Activated naive CD8-positive, alpha-beta T cell treated with anti-CD3 and anti-CD28 coated beads, Interleukin-2, amount 50 U/mL, for 24 hours (primary cell): Measurements from ENCODE around the gene TPR.

ENCODE experiments used
- ATAC-seq: fragments of 150-1000 bp; cut with Tn5 transposase; one replicate; pipeline ENCODE4 v1.10.0; 2021
- DNase-seq: peaks from one replicate; pipeline ENCODE4 v3.0.0; 2021
- H3K27ac Mint-ChIP-seq: one replicate; pipeline ENCODE4 v1.8.0; 2021; ENCODE audit warnings: mild to moderate bottlenecking, mixed read lengths
- H3K27me3 Mint-ChIP-seq: one replicate; pipeline ENCODE4 v1.8.0; 2021; ENCODE audit warnings: mixed read lengths
- H3K36me3 Mint-ChIP-seq: one replicate; pipeline ENCODE4 v1.8.0; 2021; ENCODE audit warnings: low read depth, mixed read lengths
- H3K4me1 Mint-ChIP-seq: one replicate; pipeline ENCODE4 v1.8.0; 2021; ENCODE audit warnings: mixed read lengths
- H3K4me3 Mint-ChIP-seq: one replicate; pipeline ENCODE4 v1.8.0; 2021; ENCODE audit warnings: mild to moderate bottlenecking, moderate library complexity, mixed read lengths
- H3K9me3 Mint-ChIP-seq: one replicate; pipeline ENCODE4 v1.8.0; 2021; ENCODE audit warnings: mixed read lengths

TPR gene

GRCh38 chr1:186307445-186307844, 67.6 kb downstream of the TPR start:
- H3K36me3 Mint-ChIP-seq = peaks cover 18% of the 10 kb centered on the region
- ATAC-seq = no peak
- no peak overlapping the region for H3K4me3 Mint-ChIP-seq
- H3K9me3 Mint-ChIP-seq = no peaks in the 10 kb centered on the region
- H3K27me3 Mint-ChIP-seq = no peaks in the 10 kb centered on the region
- DNase-seq = no peak
- no peak overlapping the region for H3K27ac Mint-ChIP-seq
- H3K4me1 Mint-ChIP-seq = peaks cover 23% of the 10 kb centered on the region

GRCh38 chr1:186306533-186306932, 68.5 kb downstream of the TPR start:
- DNase-seq (no peak), ATAC-seq (no peak)
- Mint-ChIP-seq H3K4me3 (no peak overlapping the region), H3K36me3 (peaks cover 14% of the 10 kb centered on the region), H3K27me3 (no peaks in the 10 kb centered on the region), H3K4me1 (peaks cover 24% of the 10 kb centered on the region), H3K9me3 (no peaks in the 10 kb centered on the region), H3K27ac (peak overlapping the region; percentile 1)

GRCh38 chr1:186304982-186305949, 69.8 kb downstream of the TPR start:
- Mint-ChIP-seq H3K27me3 (no peaks in the 10 kb centered on the region), H3K27ac (no peak overlapping the region), H3K4me1 (peaks cover 27% of the 10 kb centered on the region), H3K4me3 (no peak overlapping the region), H3K9me3 (no peaks in the 10 kb centered on the region), H3K36me3 (peaks cover 4% of the 10 kb centered on the region)
- DNase-seq (no peak), ATAC-seq (no peak)

GRCh38 chr1:186303911-186304310, 71.1 kb downstream of the TPR start:
- no peaks in the 10 kb centered on the region for H3K36me3 Mint-ChIP-seq
- H3K27me3 Mint-ChIP-seq = no peaks in the 10 kb centered on the region
- no peak overlapping the region for H3K4me3 Mint-ChIP-seq
- no peaks in the 10 kb centered on the region for H3K9me3 Mint-ChIP-seq
- H3K4me1 Mint-ChIP-seq = peaks cover 32% of the 10 kb centered on the region
- no peak for ATAC-seq
- no peak for DNase-seq
- H3K27ac Mint-ChIP-seq = no peak overlapping the region

GRCh38 chr1:186302381-186302920, 72.6 kb downstream of the TPR start:
- no peaks in the 10 kb centered on the region for H3K9me3 Mint-ChIP-seq
- H3K4me1 Mint-ChIP-seq = peaks cover 32% of the 10 kb centered on the region
- no peaks in the 10 kb centered on the region for H3K36me3 Mint-ChIP-seq
- no peak for DNase-seq
- no peak overlapping the region for H3K27ac Mint-ChIP-seq
- no peak for ATAC-seq
- no peaks in the 10 kb centered on the region for H3K27me3 Mint-ChIP-seq
- no peak overlapping the region for H3K4me3 Mint-ChIP-seq

DNA sequence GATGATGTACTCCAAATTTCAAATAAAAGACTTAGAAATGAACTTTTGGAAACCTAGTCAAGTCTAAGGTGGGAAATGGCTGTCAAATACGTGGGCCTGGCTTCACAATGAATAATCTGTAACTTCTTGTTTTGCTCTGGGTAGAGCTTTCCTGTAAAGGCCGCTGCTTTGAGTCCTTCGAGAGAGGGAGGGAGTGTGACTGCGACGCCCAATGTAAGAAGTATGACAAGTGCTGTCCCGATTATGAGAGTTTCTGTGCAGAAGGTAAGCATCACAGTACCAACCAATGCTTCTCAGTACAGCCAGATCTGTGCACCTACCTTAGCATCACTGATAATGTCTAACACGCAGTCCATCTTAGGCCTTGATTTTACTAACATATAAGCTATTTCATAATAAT, 73.6 kb downstream of the TPR start:
- no peak for ATAC-seq
- DNase-seq = no peak
- Mint-ChIP-seq H3K4me3 (no peak overlapping the region), H3K9me3 (no peaks in the 10 kb centered on the region), H3K27ac (no peak overlapping the region), H3K36me3 (no peaks in the 10 kb centered on the region), H3K27me3 (no peaks in the 10 kb centered on the region), H3K4me1 (peaks cover 30% of the 10 kb centered on the region)

GRCh38 chr1:186300056-186300455, 75.0 kb downstream of the TPR start:
- H3K9me3 Mint-ChIP-seq = no peaks in the 10 kb centered on the region
- H3K4me1 Mint-ChIP-seq = peaks cover 26% of the 10 kb centered on the region
- DNase-seq (no peak), ATAC-seq (no peak)
- H3K27ac Mint-ChIP-seq = no peak overlapping the region
- no peak overlapping the region for H3K4me3 Mint-ChIP-seq
- H3K27me3 Mint-ChIP-seq = no peaks in the 10 kb centered on the region
- no peaks in the 10 kb centered on the region for H3K36me3 Mint-ChIP-seq

GRCh38 chr1:186299570-186299969, 75.5 kb downstream of the TPR start:
- H3K27me3 Mint-ChIP-seq = no peaks in the 10 kb centered on the region
- H3K27ac Mint-ChIP-seq = no peak overlapping the region
- DNase-seq = no peak
- peaks cover 21% of the 10 kb centered on the region for H3K4me1 Mint-ChIP-seq
- H3K36me3 Mint-ChIP-seq = no peaks in the 10 kb centered on the region
- no peak overlapping the region for H3K4me3 Mint-ChIP-seq
- ATAC-seq = no peak
- no peaks in the 10 kb centered on the region for H3K9me3 Mint-ChIP-seq

DNA sequence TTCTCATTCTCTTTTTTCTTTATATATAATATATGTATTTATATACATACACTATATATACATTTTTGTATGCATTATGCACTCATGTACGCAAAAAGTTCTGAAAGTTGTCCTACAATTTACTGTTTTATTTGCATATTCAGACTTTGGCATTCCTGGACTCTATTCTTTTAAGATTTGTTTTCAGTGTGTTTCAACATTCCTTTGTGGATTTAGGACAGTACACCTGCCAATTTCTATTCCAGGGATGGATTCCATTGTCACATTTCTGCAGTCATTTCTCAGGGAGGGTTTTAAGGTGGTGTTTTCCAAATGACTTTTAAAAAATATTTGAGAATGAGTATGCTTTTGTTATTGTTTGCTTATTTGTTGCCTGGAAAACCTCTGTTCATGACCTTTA, 76.2 kb downstream of the TPR start:
- H3K36me3 Mint-ChIP-seq = no peaks in the 10 kb centered on the region
- H3K4me1 Mint-ChIP-seq = peaks cover 19% of the 10 kb centered on the region
- no peak overlapping the region for H3K4me3 Mint-ChIP-seq
- DNase-seq = no peak
- H3K27ac Mint-ChIP-seq = no peak overlapping the region
- ATAC-seq = no peak
- H3K27me3 Mint-ChIP-seq = no peaks in the 10 kb centered on the region
- H3K9me3 Mint-ChIP-seq = no peaks in the 10 kb centered on the region

GRCh38 chr1:186297439-186298045, 77.5 kb downstream of the TPR start:
- DNase-seq (no peak), ATAC-seq (no peak)
- Mint-ChIP-seq H3K36me3 (no peaks in the 10 kb centered on the region), H3K4me1 (peaks cover 22% of the 10 kb centered on the region), H3K27ac (no peak overlapping the region), H3K4me3 (no peak overlapping the region), H3K9me3 (no peaks in the 10 kb centered on the region), H3K27me3 (no peaks in the 10 kb centered on the region)

DNA sequence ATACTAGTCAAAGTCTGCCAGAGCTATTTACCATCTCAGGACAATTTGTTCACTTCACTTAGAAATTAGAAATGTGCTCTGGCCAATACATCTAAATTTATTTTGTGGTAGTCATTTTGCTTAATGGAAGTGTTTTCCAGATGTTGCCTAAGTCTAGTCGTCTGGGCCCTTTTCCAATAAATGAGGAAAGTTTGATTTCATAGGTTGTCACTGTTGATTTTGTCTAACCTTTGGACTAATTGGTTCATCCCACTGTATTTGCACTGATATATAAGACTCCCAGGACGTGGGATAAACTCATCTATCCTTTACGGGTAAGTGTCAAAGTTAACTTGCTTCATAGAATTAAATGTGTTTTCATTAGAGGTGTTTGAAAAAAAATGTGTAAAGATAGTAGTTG, 79.1 kb downstream of the TPR start, which contains the start of gene PRG4:
Gene PRG4 (plus strand): TSS at position 300 of the 400 bp plus-strand sequence.
- H3K4me3 Mint-ChIP-seq = no peak within 1 kb of the TSS
- peaks cover 23% of the 10 kb centered on the region for H3K4me1 Mint-ChIP-seq
- H3K9me3 Mint-ChIP-seq = no peaks in the 10 kb centered on the region
- no peak for ATAC-seq
- H3K36me3 Mint-ChIP-seq = no peaks in the 10 kb centered on the region
- no peak within 1 kb of the TSS for H3K27ac Mint-ChIP-seq
- no peak for DNase-seq
- H3K27me3 Mint-ChIP-seq = no peaks in the 10 kb centered on the region

DNA sequence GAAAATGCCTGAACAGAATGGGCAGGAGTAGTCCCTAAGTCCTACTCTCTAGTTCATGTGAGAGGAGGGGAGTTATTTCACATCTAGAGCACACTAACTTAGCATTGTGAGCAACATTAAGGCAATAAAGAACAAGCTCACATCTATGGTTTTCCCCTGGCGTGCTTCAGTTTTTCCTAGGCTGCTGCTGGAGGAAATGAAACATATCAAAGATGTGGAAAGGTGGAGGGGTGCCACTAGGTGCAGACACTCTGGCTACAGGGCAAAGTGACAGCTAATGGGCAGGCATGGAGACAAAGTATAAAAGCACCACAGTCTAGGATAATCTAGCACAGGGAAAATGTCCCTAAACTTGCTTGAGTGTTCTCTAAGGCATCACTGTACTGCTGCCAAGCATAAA, 82.2 kb downstream of the TPR start:
- Mint-ChIP-seq H3K36me3 (no peaks in the 10 kb centered on the region), H3K9me3 (no peaks in the 10 kb centered on the region), H3K4me1 (peaks cover 41% of the 10 kb centered on the region), H3K4me3 (no peak overlapping the region), H3K27ac (no peak overlapping the region), H3K27me3 (no peaks in the 10 kb centered on the region)
- peak; percentile 25 for ATAC-seq
- no peak for DNase-seq

DNA sequence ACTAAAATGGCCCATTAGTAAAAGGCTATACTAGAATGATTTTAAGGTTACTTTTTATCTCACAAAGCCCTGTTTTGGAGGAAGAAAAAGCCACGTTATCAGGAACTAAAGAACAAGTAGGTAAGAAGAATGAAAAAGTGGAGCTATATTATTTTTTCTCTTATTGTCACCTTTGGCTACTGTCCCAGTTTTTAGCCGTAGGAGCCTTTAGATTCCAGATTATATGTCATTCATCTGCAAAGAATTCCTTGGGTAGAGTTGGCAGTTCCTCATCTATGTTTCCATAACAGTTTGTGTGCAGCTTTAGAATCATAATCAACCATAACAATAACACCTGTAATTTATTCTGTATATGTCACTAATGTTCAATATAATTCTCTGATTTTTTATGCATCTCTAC, 83.8 kb downstream of the TPR start:
- Mint-ChIP-seq H3K4me1 (peaks cover 43% of the 10 kb centered on the region), H3K27me3 (peaks cover 1% of the 10 kb centered on the region), H3K36me3 (no peaks in the 10 kb centered on the region), H3K9me3 (no peaks in the 10 kb centered on the region), H3K4me3 (no peak overlapping the region), H3K27ac (no peak overlapping the region)
- ATAC-seq (no peak), DNase-seq (no peak)

DNA sequence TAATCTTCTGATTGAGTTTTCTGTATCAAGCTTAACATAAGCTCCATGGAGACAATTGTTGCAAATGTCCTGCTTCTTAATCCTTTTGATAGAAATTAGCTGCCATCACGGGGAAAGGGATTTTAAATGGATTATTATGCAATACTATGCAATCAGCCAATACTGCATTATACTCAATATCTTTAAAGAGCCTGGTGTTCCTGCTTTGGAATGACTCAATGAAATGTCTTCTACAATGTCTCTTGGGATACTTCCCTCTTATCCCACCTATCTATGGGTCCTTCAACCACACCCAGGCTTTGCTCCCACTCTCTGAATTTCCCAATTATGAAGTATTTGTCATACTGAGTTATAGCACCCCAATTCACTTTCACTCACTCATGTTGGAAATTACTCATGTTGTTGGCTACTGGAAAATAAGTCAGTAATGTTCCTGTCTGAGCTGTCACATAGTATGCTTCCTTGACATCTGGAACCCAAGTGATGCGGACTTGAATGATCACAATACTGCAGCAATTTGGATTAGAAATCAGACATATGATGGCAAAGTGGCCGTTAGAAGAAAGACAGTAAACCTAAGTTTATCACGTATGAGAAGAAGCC, 85.0 kb downstream of the TPR start:
- peak; percentile 69 for ATAC-seq
- Mint-ChIP-seq H3K36me3 (no peaks in the 10 kb centered on the region), H3K27ac (no peak overlapping the region), H3K4me3 (no peak overlapping the region), H3K9me3 (no peaks in the 10 kb centered on the region), H3K4me1 (peaks cover 39% of the 10 kb centered on the region), H3K27me3 (peaks cover 2% of the 10 kb centered on the region)
- DNase-seq = no peak
